Bronchial smooth muscle cell (primary cell): ENCODE measurements around the gene SUPT16H. TPM values are rescaled to one million over a fixed set of nuclear protein-coding genes. Genes with fewer than 3 reads are reported as not detected.

Experiments used
- total RNA-seq: library from RNA; depleted of rRNA; stranded (reverse); fragments of >200 nt; gene quantifications from 2 replicates; pipeline ENCODE4 v1.2.1, GENCODE V29; 2014

The SUPT16H gene
- total RNA-seq = 61.8 and 70.7 TPM in 2 replicates

DNA sequence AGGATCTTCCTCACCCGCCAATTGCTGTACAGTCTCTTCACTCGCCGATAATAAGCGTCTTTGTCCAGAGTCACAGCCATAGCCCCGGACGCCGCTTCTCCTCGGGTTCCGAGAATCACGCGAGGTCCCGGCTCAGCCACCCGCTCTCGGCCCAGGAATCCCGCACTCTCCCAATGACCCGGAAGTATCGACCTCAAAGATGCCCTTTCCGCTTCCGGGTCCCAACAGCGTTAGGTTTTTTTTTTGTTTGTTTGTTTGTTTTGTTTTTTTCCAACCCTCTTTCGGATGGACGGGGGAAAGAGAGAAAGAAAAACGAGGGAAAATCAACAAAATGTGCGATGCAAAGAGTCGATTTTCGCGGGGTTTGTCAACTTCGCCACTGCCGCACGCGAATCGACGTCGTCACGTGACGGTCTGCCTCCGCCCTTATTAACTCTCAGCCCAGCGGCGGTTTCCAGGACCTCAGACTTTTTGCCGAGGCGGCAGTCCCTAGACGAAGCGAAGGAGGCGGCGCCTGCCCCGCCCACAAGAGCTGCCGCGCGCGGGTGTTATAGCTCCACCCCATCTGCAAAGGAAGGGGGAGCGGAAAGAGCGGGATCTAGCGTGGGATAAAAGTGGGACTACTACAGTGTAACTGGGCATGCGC, at the start of gene SUPT16H:
Gene SUPT16H (minus strand): TSS at position 172 of the 646 bp plus-strand sequence. CDS start 92 bp downstream, at position 80.

Other genes with a start within 250 kb of the SUPT16H start
- gene OR5AU1, start 228.0 kb downstream of the SUPT16H start, total RNA-seq = not detected in 2 replicates
- 581 and 824 TPM in 2 replicates for gene HNRNPC, start 114.6 kb downstream of the SUPT16H start, total RNA-seq
- gene RPGRIP1, start 103.9 kb downstream of the SUPT16H start, total RNA-seq = 0.16 TPM in 1 of 2 replicates, not detected in the other
- 41.5 and 42.3 TPM in 2 replicates for gene CHD8, start 72.1 kb upstream of the SUPT16H start, total RNA-seq
- 16.9 and 26.6 TPM in 2 replicates for gene RAB2B, start 92.9 kb upstream of the SUPT16H start, total RNA-seq
- gene TOX4, start 93.2 kb upstream of the SUPT16H start, total RNA-seq = 20.2 and 31.8 TPM in 2 replicates
- 36.7 and 54.0 TPM in 2 replicates for gene METTL3, start 127.3 kb upstream of the SUPT16H start, total RNA-seq
- 2.9 and 3.6 TPM in 2 replicates for gene SALL2, start 142.3 kb upstream of the SUPT16H start, total RNA-seq
- gene OR10G3, start 196.1 kb upstream of the SUPT16H start, total RNA-seq = not detected in 2 replicates